GM21717 (cell line): ENCODE results near the gene PLGRKT.
"Not testable (repeated sequence)": the region's sequence is repeated elsewhere in the genome, so short reads cannot be mapped to it uniquely, and the experiment has no call there.

ENCODE experiments used
- ATAC-seq: cut with Tn5 transposase; IDR thresholded peaks from one replicate; pipeline ENCODE4 v1.9.1; 2021; ENCODE audit warnings: mild to moderate bottlenecking, moderate library complexity; ENCODE audit not compliant: unreplicated experiment

Gene PLGRKT

GRCh38 chr9:5433328-5433727 is 4.4 kb downstream of the PLGRKT start:
- ATAC-seq: not testable (repeated sequence)

- not testable (repeated sequence) for ATAC-seq
These were observed 4.8 kb downstream of the PLGRKT start for GRCh38 chr9:5432890-5433289.

- ATAC-seq: no peak
These were observed 6.8 kb downstream of the PLGRKT start for GRCh38 chr9:5430912-5431311.

- no peak for ATAC-seq
These were observed 7.7 kb downstream of the PLGRKT start for GRCh38 chr9:5429873-5430564.

- ATAC-seq: no peak
These were observed 8.8 kb downstream of the PLGRKT start for GRCh38 chr9:5428794-5429528.

- ATAC-seq: no peak
These were observed 9.6 kb downstream of the PLGRKT start for GRCh38 chr9:5428172-5428571.

- ATAC-seq: no peak
These were observed 10.7 kb downstream of the PLGRKT start for GRCh38 chr9:5427005-5427404.

- ATAC-seq: no peak
These were observed 12.6 kb downstream of the PLGRKT start for GRCh38 chr9:5425006-5425628.

GRCh38 chr9:5422276-5422675 is 15.4 kb downstream of the PLGRKT start:
- ATAC-seq: no peak

- no peak for ATAC-seq
These were observed 16.6 kb downstream of the PLGRKT start for GRCh38 chr9:5421163-5421562.

- no peak for ATAC-seq
These were observed 17.7 kb downstream of the PLGRKT start for GRCh38 chr9:5419987-5420386.

GRCh38 chr9:5418481-5418880 is 19.2 kb downstream of the PLGRKT start:
- no peak for ATAC-seq

GRCh38 chr9:5416953-5417352 is 20.8 kb downstream of the PLGRKT start:
- ATAC-seq: no peak

GRCh38 chr9:5408596-5408995 is 29.1 kb downstream of the PLGRKT start:
- no peak for ATAC-seq

GRCh38 chr9:5402217-5402616 is 35.5 kb downstream of the PLGRKT start:
- ATAC-seq: no peak

- ATAC-seq: not testable (repeated sequence)
These were observed 40.2 kb downstream of the PLGRKT start for GRCh38 chr9:5397547-5397946.

- no peak for ATAC-seq
These were observed 42.3 kb downstream of the PLGRKT start for GRCh38 chr9:5395428-5395827.

GRCh38 chr9:5393976-5394375 is 43.7 kb downstream of the PLGRKT start:
- not testable (repeated sequence) for ATAC-seq

- ATAC-seq: no peak
These were observed 44.2 kb downstream of the PLGRKT start for GRCh38 chr9:5393497-5393896.

GRCh38 chr9:5392285-5392684 is 45.4 kb downstream of the PLGRKT start:
- ATAC-seq: no peak

- peak; percentile 73 for ATAC-seq
These were observed 48.5 kb downstream of the PLGRKT start for GRCh38 chr9:5389109-5389732.
